Measurements from ENCODE around the gene IGF1. TPM values are rescaled to one million over a fixed set of nuclear protein-coding genes. Genes with fewer than 3 reads are reported as not detected.

Gene IGF1
- total and polyA plus RNA-seq, 9 of the 15 experiments (the other 6 are each of a cell fraction or from before 2014, with no cell fraction given), result 3.7 to 13.9 (median 4.5) TPM

GRCh38 chr12:102441077-102441596, 39.2 kb downstream of the IGF1 start (continued):
- TF ChIP-seq EHMT2 (IDR thresholded peaks at IDR 0.05) (peak; percentile 97), ARID1B (IDR thresholded peaks at IDR 0.05) (peak; percentile 91), HMBOX1 (IDR thresholded peaks at IDR 0.05) (peak; percentile 95), E4F1 (CRISPR knock-in tag; IDR thresholded peaks at IDR 0.05; ENCODE audit: borderline replicate concordance) (no peak), TRIM24 (IDR thresholded peaks at IDR 0.05) (peak; percentile 95 to 96), HNRNPL (IDR thresholded peaks at IDR 0.05; ENCODE audit: low read depth, low read length) (no peak), HMG20B (CRISPR knock-in tag; IDR thresholded peaks at IDR 0.05) (no peak), ZBTB9 (CRISPR knock-in tag; IDR thresholded peaks at IDR 0.05) (peak; percentile 26; the same call in 1 of the 2 replicates), STAT5B (CRISPR knock-in tag; IDR thresholded peaks at IDR 0.05) (no peak), MTA1 (IDR thresholded peaks at IDR 0.05; ENCODE audit: borderline replicate concordance) (peak; percentile 81), PTTG1 (tag; IDR thresholded peaks at IDR 0.05; ENCODE audit: low read depth) (peak; percentile 67; the same call in 1 of the 2 replicates), HMG20A (CRISPR knock-in tag; conservative IDR thresholded peaks at IDR 0.05) (no peak), SMAD2 (IDR thresholded peaks at IDR 0.05; ENCODE audit: low read depth, low read length) (no peak), PKNOX1 (IDR thresholded peaks at IDR 0.05) (peak; percentile 52), SMAD4 (CRISPR knock-in tag; conservative IDR thresholded peaks at IDR 0.05) (peak; percentile 87), GATA2 (CRISPR knock-in tag; IDR thresholded peaks at IDR 0.05) (peak; percentile 81), ZKSCAN8 (CRISPR knock-in tag; IDR thresholded peaks at IDR 0.05) (peak; percentile 48; the same call in 1 of the 2 replicates), ZNF12 (CRISPR knock-in tag; IDR thresholded peaks at IDR 0.05) (no peak), ARNT (IDR thresholded peaks at IDR 0.05) (peak in 1 of 2 experiments; percentile 88; a peak in 2 of 4 replicates), MAFG (tag; conservative IDR thresholded peaks at IDR 0.05) (peak; percentile 92)
- TF ChIP-seq, protein P1, sequence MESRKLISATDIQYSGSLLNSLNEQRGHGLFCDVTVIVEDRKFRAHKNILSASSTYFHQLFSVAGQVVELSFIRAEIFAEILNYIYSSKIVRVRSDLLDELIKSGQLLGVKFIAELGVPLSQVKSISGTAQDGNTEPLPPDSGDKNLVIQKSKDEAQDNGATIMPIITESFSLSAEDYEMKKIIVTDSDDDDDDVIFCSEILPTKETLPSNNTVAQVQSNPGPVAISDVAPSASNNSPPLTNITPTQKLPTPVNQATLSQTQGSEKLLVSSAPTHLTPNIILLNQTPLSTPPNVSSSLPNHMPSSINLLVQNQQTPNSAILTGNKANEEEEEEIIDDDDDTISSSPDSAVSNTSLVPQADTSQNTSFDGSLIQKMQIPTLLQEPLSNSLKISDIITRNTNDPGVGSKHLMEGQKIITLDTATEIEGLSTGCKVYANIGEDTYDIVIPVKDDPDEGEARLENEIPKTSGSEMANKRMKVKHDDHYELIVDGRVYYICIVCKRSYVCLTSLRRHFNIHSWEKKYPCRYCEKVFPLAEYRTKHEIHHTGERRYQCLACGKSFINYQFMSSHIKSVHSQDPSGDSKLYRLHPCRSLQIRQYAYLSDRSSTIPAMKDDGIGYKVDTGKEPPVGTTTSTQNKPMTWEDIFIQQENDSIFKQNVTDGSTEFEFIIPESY (CRISPR knock-in tag; IDR thresholded peaks at IDR 0.05), result no peak
- TF ChIP-seq, protein P2, sequence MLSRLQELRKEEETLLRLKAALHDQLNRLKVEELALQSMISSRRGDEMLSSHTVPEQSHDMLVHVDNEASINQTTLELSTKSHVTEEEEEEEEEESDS (CRISPR knock-in tag; IDR thresholded peaks at IDR 0.05), result no peak

Data from K562 (cell line).